ENCODE measurements around the gene IPCEF1.
"Not testable (repeated sequence)": the region's sequence is repeated elsewhere in the genome, so short reads cannot be mapped to it uniquely, and the experiment has no call there.

The IPCEF1 gene

DNA sequence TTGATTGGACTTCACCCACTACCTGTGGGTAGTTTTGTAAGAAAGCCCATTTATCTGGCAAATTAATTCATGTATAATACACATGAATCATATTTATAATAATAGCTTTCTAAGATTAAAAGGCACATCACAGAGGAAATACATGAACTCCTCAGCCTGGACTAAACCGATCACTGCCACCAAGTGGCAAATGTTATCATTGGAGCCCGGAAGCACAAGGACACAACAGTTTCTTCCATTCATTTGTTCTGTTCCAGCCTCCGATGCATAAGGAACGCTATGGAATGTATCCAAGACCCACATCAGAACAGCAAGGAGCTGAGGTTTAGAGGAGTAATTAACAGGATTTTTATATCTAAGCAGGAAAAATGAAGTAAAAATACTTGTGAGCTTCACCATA lies 13.9 kb upstream of the IPCEF1 start:
- DNase-seq: no peak

DNA sequence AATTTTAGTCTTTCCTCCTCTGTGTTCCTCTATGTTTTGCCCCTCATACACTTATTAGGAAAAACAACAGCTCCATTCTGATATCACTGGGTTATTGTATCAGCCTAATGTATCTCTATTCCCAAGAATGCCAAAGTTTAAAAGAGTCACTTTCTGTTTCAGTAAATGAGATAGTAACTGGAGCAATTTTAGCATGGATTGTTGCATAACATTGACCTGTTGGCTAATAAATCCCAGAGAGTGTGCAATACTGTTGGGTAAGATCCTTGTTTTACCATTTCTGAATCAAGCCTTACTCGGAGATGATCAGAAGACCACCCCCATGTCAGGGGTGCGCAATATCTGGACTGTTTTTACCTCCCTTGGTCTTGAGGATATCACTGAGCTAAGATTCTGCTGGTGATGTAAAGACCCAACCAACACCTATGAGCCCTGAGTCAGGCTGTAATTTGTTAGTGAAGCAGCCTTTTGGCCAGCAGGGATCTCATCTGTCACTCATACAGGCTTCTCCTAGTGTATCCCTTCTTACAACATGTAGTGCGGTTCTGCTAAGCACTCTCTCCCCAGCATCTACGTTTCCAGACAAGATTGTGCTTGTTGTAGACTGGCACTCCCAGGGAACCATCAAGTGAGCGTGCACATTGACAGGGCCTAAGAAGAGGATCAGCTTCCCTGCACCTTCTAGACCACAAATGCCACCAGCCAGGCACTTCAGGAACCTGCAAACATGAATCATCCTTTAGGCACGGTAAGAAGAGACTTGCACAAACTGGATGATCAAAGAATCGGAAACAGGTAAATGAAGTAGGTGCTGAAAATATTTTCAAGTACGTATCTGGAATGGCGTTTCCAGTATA lies 11.5 kb upstream of the IPCEF1 start:
- DNase-seq: no peak

DNA sequence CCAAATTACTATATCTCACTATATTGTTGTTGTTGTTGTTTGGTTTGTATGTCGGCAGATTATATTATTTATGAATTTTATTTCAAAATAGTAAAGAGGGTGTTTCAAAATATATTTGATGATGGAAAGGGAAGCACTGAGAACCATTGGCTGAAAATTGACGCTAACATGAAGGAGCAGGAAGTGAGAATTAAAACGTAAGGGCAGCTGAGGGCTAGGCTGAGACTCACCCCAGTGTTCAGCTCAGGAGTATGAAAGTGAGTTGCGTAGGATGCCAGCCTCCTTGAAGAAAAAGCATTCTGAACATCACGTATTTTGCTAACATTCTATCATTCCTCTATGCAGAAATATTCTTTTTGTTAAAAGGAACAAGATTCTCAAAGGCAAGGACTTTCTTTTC lies 10.7 kb upstream of the IPCEF1 start:
- DNase-seq: no peak

DNA sequence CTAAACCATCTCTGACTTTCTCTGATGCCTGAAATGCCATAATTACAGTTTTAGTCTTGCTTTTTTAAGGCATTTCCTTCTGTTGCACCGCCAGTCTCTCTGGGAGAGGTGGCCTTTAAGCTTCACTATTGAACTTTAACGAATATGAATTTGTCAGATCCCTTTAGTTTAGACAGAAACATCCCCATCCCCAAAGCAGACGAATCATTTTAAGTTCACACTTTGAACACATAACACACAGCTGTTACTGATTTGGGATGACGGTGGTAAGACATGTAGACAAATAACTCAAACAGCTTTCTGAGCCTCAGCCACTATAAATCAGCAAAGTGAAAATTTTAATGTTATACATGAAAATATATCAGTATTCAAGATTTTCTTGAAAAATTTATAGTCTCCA lies 7.2 kb upstream of the IPCEF1 start:
- DNase-seq: no peak

DNA sequence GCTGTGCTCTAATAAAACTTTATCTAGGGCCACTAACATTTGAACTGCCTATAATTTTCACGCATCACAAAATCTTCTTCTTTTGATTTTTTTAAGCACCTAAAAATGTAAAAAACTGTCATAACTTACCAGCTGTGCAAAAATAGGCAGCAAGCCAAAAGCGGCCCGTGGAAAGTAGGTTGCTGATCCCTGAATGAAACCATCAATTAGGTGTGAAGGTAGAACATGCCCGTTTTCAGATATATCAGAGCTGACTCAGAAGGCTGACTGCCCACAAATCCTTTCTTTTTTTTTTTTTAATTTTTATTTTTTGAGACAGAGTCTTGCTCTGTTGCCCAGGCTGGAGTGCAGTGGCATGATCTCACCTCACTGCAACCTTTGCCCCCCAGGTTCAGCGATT lies 4.9 kb upstream of the IPCEF1 start:
- no peak for DNase-seq

DNA sequence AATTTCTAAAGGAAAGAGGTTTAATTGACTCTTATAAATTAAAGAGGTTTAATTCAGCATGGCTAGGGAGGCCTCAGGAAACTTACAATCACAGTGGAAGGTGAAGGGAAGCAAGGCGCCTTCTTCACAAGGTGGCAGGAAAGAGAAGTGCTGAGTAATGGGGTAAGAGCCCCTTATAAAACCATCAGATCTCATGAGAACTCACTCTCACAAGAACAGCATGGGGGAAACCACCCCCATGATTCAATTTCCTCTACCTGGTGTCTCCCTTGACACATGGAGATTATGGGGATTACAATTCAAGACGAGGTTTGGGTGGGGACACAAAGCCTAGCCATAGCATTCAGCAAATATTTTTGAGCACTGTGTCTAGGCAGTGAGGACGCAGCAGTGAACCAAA lies 3.9 kb upstream of the IPCEF1 start:
- DNase-seq: no peak

DNA sequence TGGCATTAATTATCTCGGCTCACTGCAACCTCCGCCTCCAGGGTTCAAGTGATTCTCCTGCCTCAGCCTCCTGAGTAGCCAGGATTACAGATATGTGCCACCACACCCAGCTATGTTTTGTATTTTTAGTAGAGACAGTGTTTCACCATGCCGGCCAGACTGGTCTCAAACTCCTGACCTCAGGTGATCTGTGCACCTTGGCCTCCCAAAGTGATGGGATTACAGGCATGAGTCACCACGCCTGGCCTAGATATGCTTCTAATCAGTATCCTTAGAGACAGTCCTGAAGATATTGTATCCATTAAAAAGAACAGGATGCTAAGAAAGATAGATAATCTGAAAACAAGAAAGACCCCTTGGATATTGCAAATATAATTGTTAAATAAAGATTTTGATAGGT lies 3.1 kb upstream of the IPCEF1 start:
- DNase-seq: no peak

DNA sequence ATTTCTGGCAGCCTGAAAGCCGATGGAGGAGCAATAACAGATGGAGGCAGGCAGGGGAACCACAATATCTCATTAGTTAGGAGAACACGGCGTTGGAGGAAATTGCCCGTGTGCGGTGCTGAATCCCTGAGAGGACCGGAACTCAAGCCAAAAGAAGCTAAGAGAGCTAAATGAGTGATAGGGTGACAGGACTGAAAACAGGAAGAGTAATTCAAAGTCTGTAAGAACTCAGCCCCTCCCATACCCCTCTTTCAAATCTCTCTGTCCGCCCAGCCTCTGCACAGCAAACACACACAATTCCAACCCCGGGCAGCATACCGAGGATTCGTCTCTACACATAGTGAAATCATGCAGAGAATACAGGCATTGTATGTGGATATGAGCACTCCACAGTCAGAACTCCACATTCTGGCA lies 2.6 kb upstream of the IPCEF1 start:
- peak; percentile 20 for DNase-seq

DNA sequence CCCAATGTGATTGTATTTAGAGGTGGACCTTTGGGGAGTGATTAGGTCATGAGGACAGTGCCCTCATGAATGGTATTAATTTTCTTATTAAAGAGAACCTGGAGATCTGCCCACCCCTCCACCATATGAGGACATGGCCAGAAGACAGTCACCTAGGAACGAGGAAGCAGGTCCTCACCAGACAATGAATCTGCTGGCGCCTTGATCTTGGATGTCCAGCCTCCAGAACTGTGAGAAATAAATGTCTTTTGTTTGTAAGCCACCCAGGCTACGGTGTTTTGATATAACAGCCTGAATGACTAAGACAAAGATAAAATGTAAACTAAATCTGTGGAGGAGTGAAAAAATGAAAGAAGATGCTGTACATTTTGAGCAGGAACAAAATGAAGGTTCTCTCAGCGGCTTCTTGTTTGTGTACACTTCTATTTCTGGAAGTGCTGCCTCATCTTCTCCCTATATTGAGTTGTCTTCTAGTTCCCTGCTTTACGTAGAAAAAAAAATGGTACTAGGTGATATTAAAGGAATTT lies 1.5 kb upstream of the IPCEF1 start:
- no peak for DNase-seq

DNA sequence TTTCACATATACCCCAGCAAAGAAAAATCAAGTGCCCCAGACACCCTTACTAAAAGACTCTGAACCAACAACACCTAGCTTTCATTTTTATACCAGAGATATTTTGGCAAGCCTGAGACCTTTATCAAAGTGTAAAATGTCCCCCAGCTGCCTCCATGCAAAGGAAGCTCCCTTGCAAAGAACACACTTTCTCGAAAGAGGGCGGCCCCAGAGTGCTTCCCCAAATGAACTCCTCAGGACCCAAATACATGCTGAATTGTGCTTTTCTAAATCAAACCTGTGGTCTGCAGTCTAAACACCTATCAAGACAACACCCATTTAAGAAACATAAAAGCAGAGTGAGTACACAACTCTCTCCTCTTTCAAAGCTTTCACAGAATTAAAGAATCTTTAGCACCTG lies 490 bp downstream of the IPCEF1 start:
- no peak for DNase-seq

DNA sequence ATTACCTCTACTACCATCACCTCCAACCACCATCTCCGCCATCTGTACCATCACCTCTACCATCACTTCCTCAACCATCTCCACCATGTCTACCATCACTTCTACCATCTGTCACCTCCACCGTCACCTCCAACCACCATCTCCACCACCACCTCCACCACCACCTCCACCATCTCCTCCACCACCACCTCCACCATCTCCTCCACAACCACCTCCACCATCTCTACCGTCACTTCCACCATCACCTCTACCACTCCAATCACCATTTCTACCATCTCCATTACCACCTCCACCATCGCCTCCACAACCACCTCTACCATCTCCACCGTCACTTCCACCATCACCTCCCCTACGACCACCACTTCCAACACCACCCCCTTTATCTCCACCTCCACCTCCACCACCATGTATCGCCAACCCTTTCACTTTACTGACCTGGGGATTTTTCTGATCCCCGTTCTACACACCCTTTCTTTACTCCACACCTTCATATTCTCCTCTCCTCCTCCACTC lies 2.3 kb downstream of the IPCEF1 start:
- DNase-seq: no peak

DNA sequence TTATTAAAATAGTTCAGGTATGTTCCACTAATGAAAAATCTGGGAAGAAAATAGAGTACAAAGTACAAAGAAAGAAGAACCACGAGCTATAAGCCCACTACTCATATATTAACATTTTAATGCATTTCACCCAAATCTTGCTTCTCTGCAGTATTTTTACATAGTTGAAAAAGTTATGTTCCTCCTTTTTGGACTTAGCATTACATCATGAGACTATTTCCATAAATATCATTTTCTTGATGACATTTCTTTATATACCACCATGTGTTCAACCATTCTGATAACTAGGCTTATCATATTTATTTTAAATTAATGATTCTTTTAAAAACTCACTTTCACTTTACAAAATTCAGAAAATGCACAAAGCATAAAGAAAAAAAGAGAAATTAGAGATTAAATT lies 3.0 kb downstream of the IPCEF1 start:
- no peak for DNase-seq

DNA sequence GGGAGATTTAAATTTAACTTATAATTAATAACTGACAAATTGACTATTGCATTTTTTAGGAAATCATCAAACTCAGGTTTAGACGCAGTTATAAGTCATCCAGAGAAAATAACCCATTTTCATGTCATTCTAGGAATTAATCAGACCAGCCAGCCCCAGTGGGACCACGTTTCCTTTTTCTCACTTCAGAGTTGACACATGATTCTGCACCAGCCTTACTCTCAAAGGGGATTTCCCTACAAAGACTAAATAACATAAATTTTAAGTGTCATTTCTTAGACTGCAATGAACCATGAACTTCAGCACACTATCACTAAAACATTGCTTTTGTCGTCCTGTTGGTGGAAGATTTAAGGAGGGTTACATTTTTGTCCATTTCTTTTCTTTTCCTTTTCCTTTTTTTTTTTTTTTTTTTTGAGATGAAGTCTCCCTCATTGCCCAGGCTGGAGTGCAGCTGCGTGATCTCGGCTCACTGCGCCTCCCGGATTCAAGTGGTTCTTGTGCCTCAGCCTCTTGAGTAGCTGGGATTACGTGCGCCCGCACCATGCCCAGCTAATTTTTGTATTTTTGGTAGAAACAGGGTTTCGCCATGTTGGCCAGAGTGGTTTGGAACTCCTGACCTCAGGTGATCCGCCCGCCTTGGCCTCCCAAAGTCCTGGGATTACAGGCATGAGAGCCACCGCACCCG lies 3.6 kb downstream of the IPCEF1 start:
- no peak for DNase-seq

DNA sequence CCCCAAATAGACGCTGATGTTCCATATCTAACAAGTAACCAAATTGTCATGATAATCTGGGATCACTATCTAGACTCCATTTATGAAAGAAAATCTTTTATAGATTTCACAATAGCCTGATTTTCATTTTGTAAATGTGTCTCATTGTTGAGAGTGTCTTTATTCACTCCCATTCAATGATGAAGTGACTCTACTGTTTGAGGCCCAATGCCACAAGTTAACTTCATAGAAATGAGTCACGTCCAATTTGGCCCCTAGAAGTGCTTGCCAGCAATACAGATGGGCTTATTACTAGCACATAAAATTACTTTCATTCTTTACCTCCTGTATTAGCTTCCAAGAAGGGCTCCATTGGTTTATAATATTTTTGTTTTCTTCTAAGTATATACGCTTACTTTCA lies 6.3 kb downstream of the IPCEF1 start:
- no peak for DNase-seq

DNA sequence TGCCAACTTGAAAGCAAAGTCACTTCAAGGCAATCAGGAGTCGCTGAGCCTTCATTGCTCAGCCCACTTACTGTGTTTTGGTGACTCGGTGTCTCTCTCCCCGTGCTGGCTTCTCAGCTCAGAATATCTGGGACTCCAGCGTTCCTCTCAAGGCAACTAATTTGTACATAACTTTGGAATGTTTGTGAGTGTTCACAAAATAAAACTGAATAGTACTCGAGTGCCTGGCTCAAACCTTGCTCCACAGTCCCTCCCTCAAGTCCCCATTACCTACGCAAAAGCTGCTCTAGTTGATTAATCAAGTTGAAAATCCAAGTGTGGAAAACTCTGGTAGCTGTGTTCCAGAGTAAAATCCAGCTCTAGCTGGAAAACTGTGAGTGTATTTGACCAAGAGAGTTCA lies 8.6 kb downstream of the IPCEF1 start:
- DNase-seq: no peak

DNA sequence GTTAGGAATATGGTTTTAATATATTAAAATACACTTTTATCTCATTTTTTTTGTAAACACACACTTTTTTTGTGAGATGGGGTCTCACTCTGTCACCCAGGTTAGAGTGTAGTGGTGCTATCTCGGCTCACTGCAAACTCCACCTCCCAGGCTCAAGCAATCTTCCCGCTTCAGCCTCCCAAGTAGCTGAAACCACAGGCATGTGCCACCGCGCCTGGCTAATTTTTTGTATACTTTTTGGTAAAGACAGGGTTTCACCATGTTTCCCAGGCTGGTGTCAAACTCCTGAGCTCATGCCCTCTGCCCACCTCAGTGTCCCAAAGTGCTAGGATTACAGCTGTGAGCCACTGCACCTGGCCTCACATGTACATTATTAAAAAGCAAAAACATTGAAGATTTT lies 10.8 kb downstream of the IPCEF1 start:
- DNase-seq: no peak

DNA sequence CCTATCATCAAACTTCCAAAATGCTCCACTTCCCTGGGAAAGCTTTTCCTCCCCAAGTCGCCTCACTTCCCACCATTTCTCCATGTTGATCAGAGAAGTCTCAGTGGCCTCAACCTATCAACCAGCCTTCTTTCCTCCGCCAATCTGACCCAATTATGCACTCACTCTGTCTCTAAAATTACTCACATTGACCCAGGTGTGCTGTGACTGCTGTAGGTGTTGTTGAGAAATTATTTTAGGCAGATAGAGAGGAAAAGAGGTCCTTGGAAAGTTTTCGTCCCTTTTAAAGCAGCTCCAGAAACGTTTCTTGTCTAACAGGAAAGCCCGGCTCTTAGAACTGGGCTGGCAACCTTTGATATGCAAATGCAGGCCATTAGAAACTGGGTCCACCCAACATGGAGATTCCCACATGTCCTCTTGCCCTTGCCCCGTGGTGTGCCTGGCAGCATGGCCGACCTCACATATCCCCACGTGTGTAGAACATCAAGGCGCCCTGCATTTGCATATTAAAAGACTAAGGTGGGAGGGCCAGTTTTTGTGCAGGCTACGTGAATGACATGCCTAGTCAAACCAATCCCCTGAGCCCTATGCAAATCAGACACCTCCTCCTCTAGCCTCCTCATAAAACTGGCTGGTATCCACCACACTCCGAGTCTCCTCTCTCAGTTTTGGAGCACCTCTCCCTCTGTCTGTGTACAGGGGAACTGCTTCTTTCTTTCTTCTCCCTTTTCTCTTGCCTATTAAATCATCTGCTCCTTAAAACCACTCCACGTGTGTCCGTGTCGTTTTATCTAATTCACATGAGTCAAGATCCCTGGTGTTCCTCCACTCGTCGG lies 12.9 kb downstream of the IPCEF1 start:
- DNase-seq: no peak

DNA sequence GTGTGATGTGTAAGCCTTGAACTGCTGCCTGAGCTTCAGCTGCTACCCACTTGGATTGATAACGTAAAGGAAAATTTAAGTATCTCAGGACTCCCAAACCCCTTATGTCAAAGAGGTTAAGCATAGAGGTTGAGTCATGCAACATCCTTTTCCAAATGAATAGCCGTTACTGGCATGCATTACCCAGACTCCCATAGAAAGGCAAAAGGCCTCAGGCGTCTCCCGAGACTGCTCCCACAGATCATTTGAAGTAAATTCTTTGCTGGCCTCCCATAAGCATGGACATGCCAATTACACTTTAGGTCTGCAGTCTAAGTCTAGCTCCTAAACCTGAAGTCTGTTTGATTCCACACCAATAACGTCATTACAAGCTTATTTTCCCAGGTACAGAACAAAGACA lies 14.7 kb downstream of the IPCEF1 start:
- no peak for DNase-seq

DNA sequence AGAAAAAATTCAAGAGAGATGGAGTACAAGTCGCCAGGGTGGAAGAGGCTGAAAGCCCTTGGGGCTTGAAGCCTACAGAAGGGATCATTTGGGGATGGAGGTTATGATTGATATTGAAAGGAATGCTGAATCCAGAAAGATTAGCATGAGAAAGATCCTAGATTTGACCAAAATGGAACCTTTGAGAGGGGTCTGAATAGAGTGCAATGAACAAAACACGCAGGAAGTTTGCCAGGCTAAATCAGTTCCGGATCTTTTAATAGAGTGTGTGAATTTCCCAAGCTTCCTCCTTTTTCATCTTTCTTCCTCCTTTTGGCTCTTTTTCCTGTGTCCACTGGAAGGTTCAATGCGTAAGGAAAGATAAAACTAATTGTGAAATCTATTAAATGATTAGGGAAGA lies 15.3 kb downstream of the IPCEF1 start:
- no peak for DNase-seq

DNA sequence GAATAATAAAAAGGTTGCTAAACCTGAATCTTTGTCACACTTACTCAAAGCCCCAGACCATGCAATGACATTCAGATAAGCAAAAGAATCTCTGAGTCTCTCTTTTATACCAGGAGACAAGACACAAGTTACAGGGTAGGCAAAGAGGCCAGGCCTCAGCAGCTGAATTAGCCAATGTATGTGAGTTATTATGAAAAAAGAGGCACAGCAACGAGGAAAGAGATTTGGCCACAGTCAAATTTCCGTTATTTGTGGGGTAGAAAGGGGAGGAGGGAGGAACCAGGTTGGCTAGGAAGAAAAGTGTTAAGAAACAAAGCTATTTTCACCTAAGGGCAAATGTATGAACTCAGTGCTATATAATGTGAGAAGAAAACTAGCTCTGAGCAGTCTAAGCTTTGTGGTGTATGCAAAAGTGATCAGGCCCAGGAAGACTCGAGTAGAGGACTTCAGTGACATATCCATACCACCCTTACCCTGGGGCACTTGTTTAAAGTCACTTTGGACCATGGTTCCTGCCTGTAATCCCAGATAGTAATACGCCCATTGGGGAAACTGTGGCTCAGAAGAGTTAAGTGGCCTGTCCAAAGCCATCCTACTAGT lies 19.1 kb downstream of the IPCEF1 start:
- DNase-seq: no peak

DNA sequence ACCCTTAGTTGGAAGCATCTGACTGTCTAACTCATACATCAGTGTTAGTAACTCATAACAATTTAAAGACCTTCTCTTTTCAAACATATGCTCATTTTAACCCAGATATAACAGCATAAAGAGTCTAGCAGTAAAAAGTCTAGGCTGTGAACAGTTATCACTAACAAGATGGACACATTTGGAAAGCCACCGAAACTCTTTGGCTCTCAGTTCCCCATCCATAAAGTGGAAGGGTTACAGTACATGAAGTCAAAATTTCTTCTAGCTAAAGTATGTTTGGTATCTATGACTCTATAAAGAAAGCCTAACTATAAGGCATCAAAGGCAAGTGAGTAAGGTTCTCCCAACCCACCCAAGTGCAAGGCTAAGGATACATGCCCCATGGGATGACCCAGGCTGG lies 22.5 kb downstream of the IPCEF1 start:
- not testable (repeated sequence) for DNase-seq

DNA sequence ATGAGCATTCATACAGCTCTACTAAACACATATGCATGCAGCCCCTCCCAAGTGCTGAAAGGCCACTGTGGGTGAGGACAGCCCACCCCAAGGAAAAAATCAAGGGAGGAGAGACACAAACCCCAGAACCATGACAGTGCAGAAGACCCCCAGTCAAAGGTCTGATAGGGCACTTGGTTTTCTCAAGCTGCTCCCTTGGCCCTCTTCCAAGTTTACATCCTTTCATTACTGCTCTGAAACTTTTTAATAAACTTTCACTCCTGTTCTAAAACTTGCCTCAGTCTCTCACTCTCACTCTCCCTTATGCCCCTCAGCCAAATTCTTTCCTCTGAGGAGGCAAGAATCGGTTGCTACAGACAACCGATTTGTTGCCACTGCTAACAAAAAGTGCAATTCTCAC lies 24.9 kb downstream of the IPCEF1 start:
- DNase-seq: no peak
